Measurements from ENCODE around the gene CNTN6. TPM values are rescaled to one million over a fixed set of nuclear protein-coding genes. Genes with fewer than 3 reads are reported as not detected.
A peak's percentile ranks its signal among the peaks of the same experiment; 100 is the strongest.

Gene CNTN6
- total RNA-seq, 1 donor from 2014 or later, result 9.2 TPM

DNA sequence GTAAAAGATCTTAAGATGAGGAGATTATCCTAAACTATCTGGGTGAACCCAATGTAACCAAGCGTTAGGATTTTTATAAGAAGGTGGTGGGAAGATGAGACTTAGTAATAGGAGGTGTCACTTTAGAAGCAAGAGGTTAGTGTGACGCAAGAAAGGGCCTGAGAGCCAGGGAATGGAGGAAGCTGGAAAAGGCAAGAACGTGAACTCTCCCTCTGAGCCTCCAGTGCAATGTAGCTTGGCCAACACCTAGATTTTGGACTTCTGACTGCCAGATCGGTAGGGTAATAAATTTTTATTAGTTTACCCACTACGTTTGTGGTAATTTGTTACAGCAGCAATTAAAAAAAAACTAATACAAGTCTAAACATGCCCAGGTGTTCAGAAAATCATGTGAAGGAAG is 20.8 kb upstream of the CNTN6 start:
- intact Hi-C loops (cut with DNase I), result no loop called here
- Histone ChIP-seq H3K27me3 (no peaks in the 10 kb centered on the region), H3K36me3 (no peaks in the 10 kb centered on the region), H3K4me3 (no peak overlapping the region), H3K27ac (no peak overlapping the region), H3K4me1 (no peaks in the 10 kb centered on the region), H3K9me3 (no peaks in the 10 kb centered on the region)
- TF ChIP-seq, protein P1, sequence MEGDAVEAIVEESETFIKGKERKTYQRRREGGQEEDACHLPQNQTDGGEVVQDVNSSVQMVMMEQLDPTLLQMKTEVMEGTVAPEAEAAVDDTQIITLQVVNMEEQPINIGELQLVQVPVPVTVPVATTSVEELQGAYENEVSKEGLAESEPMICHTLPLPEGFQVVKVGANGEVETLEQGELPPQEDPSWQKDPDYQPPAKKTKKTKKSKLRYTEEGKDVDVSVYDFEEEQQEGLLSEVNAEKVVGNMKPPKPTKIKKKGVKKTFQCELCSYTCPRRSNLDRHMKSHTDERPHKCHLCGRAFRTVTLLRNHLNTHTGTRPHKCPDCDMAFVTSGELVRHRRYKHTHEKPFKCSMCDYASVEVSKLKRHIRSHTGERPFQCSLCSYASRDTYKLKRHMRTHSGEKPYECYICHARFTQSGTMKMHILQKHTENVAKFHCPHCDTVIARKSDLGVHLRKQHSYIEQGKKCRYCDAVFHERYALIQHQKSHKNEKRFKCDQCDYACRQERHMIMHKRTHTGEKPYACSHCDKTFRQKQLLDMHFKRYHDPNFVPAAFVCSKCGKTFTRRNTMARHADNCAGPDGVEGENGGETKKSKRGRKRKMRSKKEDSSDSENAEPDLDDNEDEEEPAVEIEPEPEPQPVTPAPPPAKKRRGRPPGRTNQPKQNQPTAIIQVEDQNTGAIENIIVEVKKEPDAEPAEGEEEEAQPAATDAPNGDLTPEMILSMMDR (IDR thresholded peaks at IDR 0.05), result no peak
- ATAC-seq (no peak), DNase-seq (no peak)

DNA sequence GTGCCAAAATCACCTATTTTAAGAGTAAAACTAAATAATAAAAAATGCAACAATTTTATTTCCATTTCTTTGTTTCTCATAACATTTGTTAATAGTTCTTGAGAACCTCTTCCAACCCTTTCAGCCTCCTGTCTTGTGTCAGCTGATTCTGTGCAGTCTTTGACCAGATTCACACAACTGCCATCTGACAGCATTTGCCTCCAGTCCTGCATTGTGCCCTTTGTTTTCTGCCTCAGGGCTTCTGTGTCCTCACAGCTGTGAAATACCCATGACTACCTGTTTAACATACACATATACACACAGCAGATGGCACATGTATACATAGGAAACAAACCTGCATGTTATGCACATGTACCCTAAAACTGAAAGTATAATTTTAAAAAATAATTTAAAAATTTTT is 13.2 kb upstream of the CNTN6 start:
- DNase-seq (no peak), ATAC-seq (no peak)
- H3K27me3 ChIP-seq, result no peaks in the 10 kb centered on the region
- TF ChIP-seq, protein P1 (IDR thresholded peaks at IDR 0.05), result no peak
- H3K4me1 ChIP-seq, result no peaks in the 10 kb centered on the region
- intact Hi-C loops (cut with DNase I), result no loop called here
- H3K4me3 ChIP-seq, result no peak overlapping the region
- H3K27ac ChIP-seq, result no peak overlapping the region
- no peaks in the 10 kb centered on the region for H3K9me3 ChIP-seq
- no peaks in the 10 kb centered on the region for H3K36me3 ChIP-seq

DNA sequence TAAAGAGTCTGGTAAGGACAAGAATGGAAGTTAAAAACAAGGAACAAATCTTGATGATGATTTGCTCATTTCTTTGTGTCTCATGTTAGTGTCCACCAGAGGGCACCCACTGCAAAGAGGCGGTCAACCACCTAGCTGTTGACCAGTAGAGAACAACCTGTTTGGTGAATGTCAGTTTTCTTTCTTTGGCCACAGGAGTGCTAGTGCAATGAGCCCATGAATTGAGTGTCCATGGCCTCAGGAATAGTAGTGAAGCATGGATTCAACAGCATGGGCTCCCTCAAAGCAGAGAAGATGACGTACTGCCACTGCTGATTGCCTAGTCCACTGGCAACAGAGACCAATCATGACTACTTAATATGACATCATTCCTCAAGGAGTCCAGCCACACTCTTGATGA is 10.7 kb upstream of the CNTN6 start:
- no peak for DNase-seq
- Histone ChIP-seq H3K36me3 (no peaks in the 10 kb centered on the region), H3K4me3 (no peak overlapping the region), H3K4me1 (no peaks in the 10 kb centered on the region), H3K27me3 (no peaks in the 10 kb centered on the region), H3K27ac (no peak overlapping the region), H3K9me3 (no peaks in the 10 kb centered on the region)
- ATAC-seq, result peak; percentile 92
- TF ChIP-seq, protein P1 (IDR thresholded peaks at IDR 0.05), result peak; percentile 66
- intact Hi-C loops (cut with DNase I), result no loop called here

DNA sequence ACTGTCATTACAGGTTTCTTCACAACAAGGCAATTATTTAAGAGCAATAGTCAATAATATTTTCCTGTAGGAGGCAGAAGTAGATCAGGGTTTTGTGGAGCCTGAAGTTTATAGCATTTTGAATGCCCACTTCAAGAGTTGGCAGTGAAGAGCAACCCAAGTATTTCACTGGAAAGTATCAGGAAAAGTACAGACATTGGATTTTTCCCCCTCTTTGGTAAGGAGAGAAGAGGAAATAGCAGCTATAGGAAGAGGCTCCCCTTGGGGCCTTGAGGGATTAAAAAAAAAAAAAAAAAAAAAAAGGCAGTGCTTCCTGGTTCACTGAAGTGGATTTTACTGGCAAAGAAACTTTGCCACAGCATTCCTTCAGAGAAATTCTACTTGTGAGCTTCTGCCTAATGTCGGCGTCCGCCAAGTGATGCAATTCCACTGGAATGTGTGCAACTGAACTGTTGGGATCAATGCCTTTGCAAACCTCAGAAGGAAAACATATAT is 5.7 kb upstream of the CNTN6 start:
- H3K27ac ChIP-seq, result no peak overlapping the region
- intact Hi-C loops (cut with DNase I), result no loop called here
- ATAC-seq (peak; percentile 85), DNase-seq (peak; percentile 74)
- H3K36me3 ChIP-seq, result no peaks in the 10 kb centered on the region
- H3K4me3 ChIP-seq, result no peak overlapping the region
- TF ChIP-seq, protein P1 (IDR thresholded peaks at IDR 0.05), result peak; percentile 37
- no peaks in the 10 kb centered on the region for H3K4me1 ChIP-seq
- no peaks in the 10 kb centered on the region for H3K27me3 ChIP-seq
- no peaks in the 10 kb centered on the region for H3K9me3 ChIP-seq

DNA sequence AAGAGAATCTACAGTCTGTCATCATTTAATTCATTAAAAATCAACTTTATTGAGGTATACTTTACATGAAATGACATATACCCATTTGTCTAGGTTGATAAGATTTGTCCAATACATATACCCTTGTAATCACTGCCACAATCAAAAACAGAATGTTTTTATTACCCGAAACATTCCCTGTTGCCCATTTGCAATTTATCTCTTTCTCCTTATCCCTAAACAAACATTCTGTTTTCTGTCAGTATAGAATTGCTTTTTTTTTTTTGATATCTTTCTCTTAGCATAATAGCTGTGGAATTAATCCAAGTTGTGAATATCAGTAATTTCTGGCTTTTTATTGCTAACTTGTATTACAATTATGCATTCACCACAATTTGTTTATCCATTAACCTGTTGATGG is 4.3 kb upstream of the CNTN6 start:
- DNase-seq, result no peak
- Histone ChIP-seq H3K4me3 (no peak overlapping the region), H3K27me3 (no peaks in the 10 kb centered on the region), H3K9me3 (no peaks in the 10 kb centered on the region), H3K36me3 (no peaks in the 10 kb centered on the region), H3K27ac (no peak overlapping the region), H3K4me1 (no peaks in the 10 kb centered on the region)
- TF ChIP-seq, protein P1 (IDR thresholded peaks at IDR 0.05), result no peak
- no peak for ATAC-seq
- intact Hi-C loops (cut with DNase I), result no loop called here

DNA sequence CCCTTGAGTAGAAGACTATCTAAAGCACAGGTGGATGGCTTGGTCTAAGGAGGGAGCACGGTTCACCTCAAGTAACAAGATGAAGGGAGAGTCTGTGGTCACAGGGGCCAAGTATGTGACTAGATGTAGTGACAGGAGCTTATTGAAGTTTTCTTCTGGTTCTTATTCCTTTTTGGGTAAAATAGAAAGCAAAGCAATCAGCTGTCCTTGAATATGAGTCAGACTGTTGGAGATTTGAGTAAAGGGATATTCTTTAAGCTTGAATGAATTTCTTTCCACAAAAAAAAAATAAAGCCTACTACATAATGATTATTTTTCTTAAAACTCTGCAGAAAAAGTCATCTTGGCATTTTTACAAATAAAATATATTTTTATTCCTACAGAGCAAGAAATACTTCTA is 1.5 kb upstream of the CNTN6 start:
- DNase-seq (no peak), ATAC-seq (no peak)
- Histone ChIP-seq H3K4me1 (no peaks in the 10 kb centered on the region), H3K36me3 (no peaks in the 10 kb centered on the region), H3K4me3 (no peak overlapping the region), H3K27ac (no peak overlapping the region), H3K27me3 (no peaks in the 10 kb centered on the region), H3K9me3 (no peaks in the 10 kb centered on the region)
- intact Hi-C loops (cut with DNase I), result no loop called here
- TF ChIP-seq, protein P1 (IDR thresholded peaks at IDR 0.05), result no peak

Measured in upper lobe of right lung (tissue), 1 donor.